Measurements from ENCODE around the gene CREB3L2.

CREB3L2 gene

GRCh38 chr7:137981175-137981574 is 20.7 kb downstream of the CREB3L2 start:
- DNase-seq (ENCODE audit: low read depth): no peak
- H3K4me3 ChIP-seq (ENCODE audit: low read depth, low read length): no peak overlapping the region
- TF ChIP-seq CTCF (IDR thresholded peaks at IDR 0.05; ENCODE audit: control insufficient read depth, extremely low read depth, insufficient read depth): no peak

GRCh38 chr7:137980308-137980707 is 21.6 kb downstream of the CREB3L2 start:
- TF ChIP-seq CTCF (IDR thresholded peaks at IDR 0.05; ENCODE audit: control insufficient read depth, extremely low read depth, insufficient read depth): no peak
- DNase-seq (ENCODE audit: low read depth): no peak
- no peak overlapping the region for H3K4me3 ChIP-seq (ENCODE audit: low read depth, low read length)

- no peak for DNase-seq (ENCODE audit: low read depth)
- H3K4me3 ChIP-seq (ENCODE audit: low read depth, low read length): no peak overlapping the region
- TF ChIP-seq CTCF (IDR thresholded peaks at IDR 0.05; ENCODE audit: control insufficient read depth, extremely low read depth, insufficient read depth): no peak
Measured at GRCh38 chr7:137978464-137979237, 23.2 kb downstream of the CREB3L2 start.

- H3K4me3 ChIP-seq (ENCODE audit: low read depth, low read length): no peak overlapping the region
- no peak for DNase-seq (ENCODE audit: low read depth)
Measured at GRCh38 chr7:137977173-137977572, 24.7 kb downstream of the CREB3L2 start.

GRCh38 chr7:137976696-137977095 is 25.2 kb downstream of the CREB3L2 start:
- TF ChIP-seq CTCF (IDR thresholded peaks at IDR 0.05; ENCODE audit: control insufficient read depth, extremely low read depth, insufficient read depth): no peak
- DNase-seq (ENCODE audit: low read depth): no peak
- H3K4me3 ChIP-seq (ENCODE audit: low read depth, low read length): no peak overlapping the region

More at GRCh38 chr7:137977173-137977572, 24.7 kb downstream of the CREB3L2 start:
- TF ChIP-seq CTCF (IDR thresholded peaks at IDR 0.05; ENCODE audit: control insufficient read depth, extremely low read depth, insufficient read depth): no peak

- no peak overlapping the region for H3K4me3 ChIP-seq (ENCODE audit: low read depth, low read length)
- DNase-seq (ENCODE audit: low read depth): no peak
- no peak for TF ChIP-seq CTCF (IDR thresholded peaks at IDR 0.05; ENCODE audit: control insufficient read depth, extremely low read depth, insufficient read depth)
Measured at GRCh38 chr7:137976232-137976631, 25.7 kb downstream of the CREB3L2 start.

- no peak for DNase-seq (ENCODE audit: low read depth)
- no peak for TF ChIP-seq CTCF (IDR thresholded peaks at IDR 0.05; ENCODE audit: control insufficient read depth, extremely low read depth, insufficient read depth)
- no peak overlapping the region for H3K4me3 ChIP-seq (ENCODE audit: low read depth, low read length)
Measured at GRCh38 chr7:137975768-137976167, 26.1 kb downstream of the CREB3L2 start.
